ENCODE results near the gene IQSEC1. TPM values are rescaled to one million over a fixed set of nuclear protein-coding genes. Genes with fewer than 3 reads are reported as not detected.
"Not testable (repeated sequence)": the region's sequence is repeated elsewhere in the genome, so short reads cannot be mapped to it uniquely, and the experiment has no call there.

IQSEC1 gene
- polyA plus RNA-seq, 3 donors: 17.7 to 61.7 (median 30.3) TPM

- no peak overlapping the region for H3K4me2 ChIP-seq (replicated peaks; ENCODE audit: extremely low read depth, low read length, poor library complexity, severe bottlenecking)
- Mint-ChIP-seq H3K4me3 (no peak overlapping the region), H3K27ac (peak overlapping the region in 1 of 7 donors; percentile 72), H3K27me3 (ENCODE audit: low read depth in 3 of 3) (peaks cover 18 to 21% (median 18%) of the 10 kb centered on the region in 3 donors), H3K4me1 (peaks cover 2% of the 10 kb centered on the region), H3K36me3 (no peaks in the 10 kb centered on the region), H3K9me3 (peaks cover 0 to 4% (median 0%) of the 10 kb centered on the region in 7 donors)
- no peaks in the 10 kb centered on the region for H4K20me1 ChIP-seq (ENCODE audit: insufficient read depth, low read length)
- H3K4me1 ChIP-seq (ENCODE audit: control insufficient read depth in 1 of 2, insufficient read depth in 2 of 2, low read length in 2 of 2): peaks cover 8 to 10% of the 10 kb centered on the region in 2 donors
- H3K9ac ChIP-seq (ENCODE audit: insufficient read depth, low read length, poor library complexity, severe bottlenecking): no peak overlapping the region
- WGBS (ENCODE audit: insufficient coverage): 90% methylated on average over 3 of the region's 5 CpGs
- no peak overlapping the region for H3K4me3 ChIP-seq (replicated peaks in 1 of 3; ENCODE audit: low read depth in 2 of 3, low read length in 3 of 3)
- no peak overlapping the region for H2AFZ ChIP-seq (ENCODE audit: insufficient read depth, low read depth, low read length, poor library complexity, severe bottlenecking)
- intact Hi-C loops (cut with micrococcal nuclease): no loop called here
- H3K36me3 ChIP-seq (replicated peaks in 1 of 2; ENCODE audit: control insufficient read depth in 1 of 2, insufficient read depth in 2 of 2, low read length in 2 of 2): no peaks in the 10 kb centered on the region
- DNase-seq: no peak
- no peak for TF ChIP-seq CTCF (IDR thresholded peaks at IDR 0.05)
- no peaks in the 10 kb centered on the region for H3K9me3 ChIP-seq (replicated peaks in 1 of 2; ENCODE audit: control insufficient read depth in 1 of 2, insufficient read depth in 1 of 2, low read length in 2 of 2)
- no peak overlapping the region for H3K27ac ChIP-seq (ENCODE audit: low read depth in 1 of 2, low read length in 2 of 2)
- no peaks in the 10 kb centered on the region for H3K79me2 ChIP-seq (ENCODE audit: insufficient read depth, low read length)
- H3K27me3 ChIP-seq (ENCODE audit: control insufficient read depth in 2 of 2, insufficient read depth in 2 of 2, low read length in 2 of 2): peaks cover 0 to 4% of the 10 kb centered on the region in 2 donors
Observed at GRCh38 chr3:12879191-12879815, 193.9 kb downstream of the IQSEC1 start.

DNA sequence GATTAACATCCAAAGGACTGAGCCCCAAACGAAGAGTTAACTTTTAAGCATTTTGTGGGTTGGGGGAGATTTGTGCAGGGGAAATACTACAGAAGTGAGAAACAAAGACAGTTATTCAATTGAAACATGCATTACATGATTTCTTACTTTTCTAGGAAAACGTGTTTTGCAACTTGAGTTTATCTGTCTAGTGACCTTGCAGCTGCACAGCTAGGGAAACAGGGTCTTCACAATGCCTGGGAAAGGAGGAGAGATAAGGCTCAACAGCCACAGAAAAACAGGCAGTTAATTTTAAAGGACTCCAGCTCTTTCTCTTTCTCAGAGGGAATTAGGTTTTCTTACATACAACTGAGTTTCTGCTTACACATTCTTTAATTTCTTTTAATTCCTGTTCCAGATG lies 194.5 kb downstream of the IQSEC1 start:
- H3K9me3 Mint-ChIP-seq; H3K4me1 Mint-ChIP-seq; H3K27ac ChIP-seq (ENCODE audit: low read depth in 1 of 2, low read length in 2 of 2); H3K4me1 ChIP-seq (ENCODE audit: control insufficient read depth in 1 of 2, insufficient read depth in 2 of 2, low read length in 2 of 2); H3K79me2 ChIP-seq (ENCODE audit: insufficient read depth, low read length); H4K20me1 ChIP-seq (ENCODE audit: insufficient read depth, low read length); H3K4me3 ChIP-seq (replicated peaks in 1 of 3; ENCODE audit: low read depth in 2 of 3, low read length in 3 of 3); H3K36me3 ChIP-seq (replicated peaks in 1 of 2; ENCODE audit: control insufficient read depth in 1 of 2, insufficient read depth in 2 of 2, low read length in 2 of 2); H3K4me2 ChIP-seq (replicated peaks; ENCODE audit: extremely low read depth, low read length, poor library complexity, severe bottlenecking); H3K9ac ChIP-seq (ENCODE audit: insufficient read depth, low read length, poor library complexity, severe bottlenecking); intact Hi-C loops (cut with micrococcal nuclease); DNase-seq; H3K27ac Mint-ChIP-seq; H3K4me3 Mint-ChIP-seq; H3K27me3 ChIP-seq (ENCODE audit: control insufficient read depth in 2 of 2, insufficient read depth in 2 of 2, low read length in 2 of 2); H3K36me3 Mint-ChIP-seq; H2AFZ ChIP-seq (ENCODE audit: insufficient read depth, low read depth, low read length, poor library complexity, severe bottlenecking); H3K9me3 ChIP-seq (replicated peaks in 1 of 2; ENCODE audit: control insufficient read depth in 1 of 2, insufficient read depth in 1 of 2, low read length in 2 of 2): not testable (repeated sequence)
- WGBS (ENCODE audit: insufficient coverage): no CpG with 5 or more reads among the region's 2 CpGs
- peaks cover 18 to 21% (median 18%) of the 10 kb centered on the region in 3 donors for H3K27me3 Mint-ChIP-seq (ENCODE audit: low read depth in 3 of 3)
